Measurements from ENCODE around the gene CDH4. TPM values are rescaled to one million over a fixed set of nuclear protein-coding genes. Genes with fewer than 3 reads are reported as not detected.

The CDH4 gene
- total and polyA plus RNA-seq, 2 of the 13 experiments (the other 11 are each of a cell fraction or from before 2014, with no cell fraction given), result not detected

DNA sequence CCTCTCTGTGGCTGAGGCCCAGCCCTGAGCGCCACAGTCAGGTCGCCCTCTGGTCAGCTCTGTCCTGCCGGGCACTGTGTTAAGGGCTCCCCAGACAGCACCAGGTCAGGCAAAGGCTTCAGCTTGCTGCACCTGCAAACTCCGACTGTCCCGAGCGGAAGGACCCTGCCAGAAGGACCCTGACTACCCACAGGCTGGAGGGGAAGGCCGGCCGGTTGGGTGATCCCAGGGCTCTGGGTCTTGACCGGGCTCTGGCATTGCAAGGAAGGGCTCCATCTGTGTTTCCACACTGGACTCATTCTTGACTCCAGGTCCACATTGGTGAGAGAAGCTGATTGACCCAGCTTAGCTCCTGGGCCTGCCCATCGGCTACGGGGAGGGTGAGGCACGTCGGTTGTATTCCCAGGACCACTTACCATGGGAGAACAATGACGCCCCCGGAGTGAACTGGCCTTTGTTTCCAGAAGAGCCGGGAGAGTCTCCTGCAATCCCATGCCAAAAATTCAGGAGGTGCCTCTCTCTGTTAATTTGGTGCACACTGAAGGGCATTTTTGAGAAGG, 583.8 kb downstream of the CDH4 start:
- H3K4me1 ChIP-seq (ENCODE audit: insufficient read depth, low read length), result no peaks in the 10 kb centered on the region
- DNase-seq (ENCODE audit: low spot score) (no peak), FAIRE-seq (no peak), ATAC-seq (0 out of 3 replicates have a peak, but pooled peaks have one; percentile 9)
- H2AFZ ChIP-seq (ENCODE audit: low read length), result no peak overlapping the region
- POLR2A ChIA-PET, result no interaction called here
- no peak overlapping the region for H3K4me3 ChIP-seq (replicated peaks in 1 of 3; ENCODE audit: insufficient read depth in 1 of 3, low read depth in 2 of 3, low read length in 3 of 3)
- BruUV-seq (replicated peaks), result no TSS peak
- no peaks in the 10 kb centered on the region for H3K36me3 ChIP-seq (replicated peaks in 1 of 2; ENCODE audit: control insufficient read depth in 1 of 2, insufficient read depth in 2 of 2, low read length in 2 of 2)
- no peaks in the 10 kb centered on the region for H3K79me2 ChIP-seq (ENCODE audit: insufficient read depth, low read length)
- CTCF ChIA-PET (ENCODE audit: low intra/inter-chr PET ratio, low total read pairs), result no interaction called here
- H4K20me1 ChIP-seq (ENCODE audit: insufficient read depth, low read length), result no peaks in the 10 kb centered on the region; the same call in 1 of the 2 replicates
- H3K9me3 ChIP-seq (ENCODE audit: low read length), result no peaks in the 10 kb centered on the region
- TF ChIP-seq ZNF563 (CRISPR knock-in tag; IDR thresholded peaks at IDR 0.05), result no peak
- TF ChIP-seq ZNF446 (CRISPR knock-in tag; IDR thresholded peaks at IDR 0.05), result no peak
- TF ChIP-seq HNRNPLL (IDR thresholded peaks at IDR 0.05; ENCODE audit: low read depth, low read length, poor library complexity, severe bottlenecking), result no peak
- no peak for TF ChIP-seq DMAP1 (CRISPR knock-in tag; IDR thresholded peaks at IDR 0.05)
- in situ Hi-C loops (cut with HindIII; ENCODE audit: extremely low pct_ligation_motif_present, low pct_unique_long_range_greater_than_20kb) (no loop called here), intact Hi-C loops (cut with micrococcal nuclease; ENCODE audit: unreplicated experiment) (no loop called here)
- H3K9ac ChIP-seq (ENCODE audit: insufficient read depth, low read depth, low read length), result no peak overlapping the region
- no peak overlapping the region for H3K4me2 ChIP-seq (ENCODE audit: low read depth, low read length)
- 16% methylated on average over 9 of the region's 16 CpGs for WGBS (ENCODE audit: low lambda C conversion rate)
- peaks cover 30 to 91% of the 10 kb centered on the region in 2 experiments for H3K27me3 ChIP-seq (ENCODE audit: control insufficient read depth in 1 of 2, insufficient read depth in 2 of 2, low read length in 2 of 2)
- H3K27ac ChIP-seq (ENCODE audit: extremely low read length, insufficient read depth, low read length), result no peak overlapping the region

DNA sequence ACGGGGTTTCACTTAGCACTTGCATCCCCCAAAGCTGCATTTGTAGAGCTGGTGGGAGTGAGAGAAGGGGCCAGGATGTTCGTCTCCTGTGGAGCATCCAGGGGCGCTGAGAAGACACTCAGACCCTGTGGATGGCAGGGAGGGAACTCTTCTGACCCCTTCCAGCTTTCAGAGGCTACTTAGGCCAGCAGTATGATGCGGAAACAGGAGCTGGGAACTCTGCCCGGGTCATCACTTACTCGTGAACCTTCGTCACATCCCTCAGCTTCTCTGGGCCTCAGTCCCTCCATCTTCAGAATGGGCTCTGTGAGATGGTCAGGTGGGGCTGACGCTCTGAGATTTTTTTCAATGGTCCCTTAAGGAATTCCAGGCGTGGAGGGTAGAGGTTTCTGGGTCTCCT, 585.1 kb downstream of the CDH4 start:
- H3K9me3 ChIP-seq (ENCODE audit: low read length), result no peaks in the 10 kb centered on the region
- no peak for ATAC-seq
- intact Hi-C loops (cut with micrococcal nuclease; ENCODE audit: unreplicated experiment) (no loop called here), in situ Hi-C loops (cut with HindIII; ENCODE audit: extremely low pct_ligation_motif_present, low pct_unique_long_range_greater_than_20kb) (no loop called here)
- no peak for FAIRE-seq
- no peak overlapping the region for H3K4me2 ChIP-seq (ENCODE audit: low read depth, low read length)
- H3K4me3 ChIP-seq (replicated peaks in 1 of 3; ENCODE audit: insufficient read depth in 1 of 3, low read depth in 2 of 3, low read length in 3 of 3), result no peak overlapping the region
- H3K79me2 ChIP-seq (ENCODE audit: insufficient read depth, low read length), result no peaks in the 10 kb centered on the region
- no peaks in the 10 kb centered on the region; the same call in 1 of the 2 replicates for H4K20me1 ChIP-seq (ENCODE audit: insufficient read depth, low read length)
- H3K9ac ChIP-seq (ENCODE audit: insufficient read depth, low read depth, low read length), result no peak overlapping the region
- DNase-seq (ENCODE audit: low spot score), result no peak
- H3K4me1 ChIP-seq (ENCODE audit: insufficient read depth, low read length), result no peaks in the 10 kb centered on the region
- no peak overlapping the region for H2AFZ ChIP-seq (ENCODE audit: low read length)
- H3K27me3 ChIP-seq (ENCODE audit: control insufficient read depth in 1 of 2, insufficient read depth in 2 of 2, low read length in 2 of 2), result peaks cover 21 to 90% of the 10 kb centered on the region in 2 experiments
- POLR2A ChIA-PET, result no interaction called here
- no peak overlapping the region for H3K27ac ChIP-seq (ENCODE audit: extremely low read length, insufficient read depth, low read length)
- no peaks in the 10 kb centered on the region for H3K36me3 ChIP-seq (replicated peaks in 1 of 2; ENCODE audit: control insufficient read depth in 1 of 2, insufficient read depth in 2 of 2, low read length in 2 of 2)
- WGBS (ENCODE audit: low lambda C conversion rate), result 5% methylated on average over 9 of the region's 9 CpGs
- CTCF ChIA-PET (ENCODE audit: low intra/inter-chr PET ratio, low total read pairs), result no interaction called here
- no TSS peak for BruUV-seq (replicated peaks)
- TF ChIP-seq, protein P1, sequence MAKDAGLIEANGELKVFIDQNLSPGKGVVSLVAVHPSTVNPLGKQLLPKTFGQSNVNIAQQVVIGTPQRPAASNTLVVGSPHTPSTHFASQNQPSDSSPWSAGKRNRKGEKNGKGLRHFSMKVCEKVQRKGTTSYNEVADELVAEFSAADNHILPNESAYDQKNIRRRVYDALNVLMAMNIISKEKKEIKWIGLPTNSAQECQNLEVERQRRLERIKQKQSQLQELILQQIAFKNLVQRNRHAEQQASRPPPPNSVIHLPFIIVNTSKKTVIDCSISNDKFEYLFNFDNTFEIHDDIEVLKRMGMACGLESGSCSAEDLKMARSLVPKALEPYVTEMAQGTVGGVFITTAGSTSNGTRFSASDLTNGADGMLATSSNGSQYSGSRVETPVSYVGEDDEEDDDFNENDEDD (CRISPR knock-in tag; IDR thresholded peaks at IDR 0.05; ENCODE audit: borderline replicate concordance), result no peak
- TF ChIP-seq SRF (IDR thresholded peaks at IDR 0.05; ENCODE audit: low read depth, low read length) (no peak), ZFP90 (CRISPR knock-in tag; IDR thresholded peaks at IDR 0.05; ENCODE audit: borderline replicate concordance) (no peak), ZMYM2 (CRISPR knock-in tag; IDR thresholded peaks at IDR 0.05) (no peak), ZSCAN22 (CRISPR knock-in tag; IDR thresholded peaks at IDR 0.05) (no peak), STAT5B (CRISPR knock-in tag; IDR thresholded peaks at IDR 0.05) (no peak), NFYC (CRISPR knock-in tag; IDR thresholded peaks at IDR 0.05) (no peak), ARNT (IDR thresholded peaks at IDR 0.05) (no peak), PRPF4 (IDR thresholded peaks at IDR 0.05; ENCODE audit: low read depth, low read length, poor library complexity, severe bottlenecking) (no peak), ZNF563 (CRISPR knock-in tag; IDR thresholded peaks at IDR 0.05) (no peak), ZNF160 (CRISPR knock-in tag; IDR thresholded peaks at IDR 0.05) (no peak), RXRA (CRISPR knock-in tag; IDR thresholded peaks at IDR 0.05) (no peak)
- TF ChIP-seq, protein P2, sequence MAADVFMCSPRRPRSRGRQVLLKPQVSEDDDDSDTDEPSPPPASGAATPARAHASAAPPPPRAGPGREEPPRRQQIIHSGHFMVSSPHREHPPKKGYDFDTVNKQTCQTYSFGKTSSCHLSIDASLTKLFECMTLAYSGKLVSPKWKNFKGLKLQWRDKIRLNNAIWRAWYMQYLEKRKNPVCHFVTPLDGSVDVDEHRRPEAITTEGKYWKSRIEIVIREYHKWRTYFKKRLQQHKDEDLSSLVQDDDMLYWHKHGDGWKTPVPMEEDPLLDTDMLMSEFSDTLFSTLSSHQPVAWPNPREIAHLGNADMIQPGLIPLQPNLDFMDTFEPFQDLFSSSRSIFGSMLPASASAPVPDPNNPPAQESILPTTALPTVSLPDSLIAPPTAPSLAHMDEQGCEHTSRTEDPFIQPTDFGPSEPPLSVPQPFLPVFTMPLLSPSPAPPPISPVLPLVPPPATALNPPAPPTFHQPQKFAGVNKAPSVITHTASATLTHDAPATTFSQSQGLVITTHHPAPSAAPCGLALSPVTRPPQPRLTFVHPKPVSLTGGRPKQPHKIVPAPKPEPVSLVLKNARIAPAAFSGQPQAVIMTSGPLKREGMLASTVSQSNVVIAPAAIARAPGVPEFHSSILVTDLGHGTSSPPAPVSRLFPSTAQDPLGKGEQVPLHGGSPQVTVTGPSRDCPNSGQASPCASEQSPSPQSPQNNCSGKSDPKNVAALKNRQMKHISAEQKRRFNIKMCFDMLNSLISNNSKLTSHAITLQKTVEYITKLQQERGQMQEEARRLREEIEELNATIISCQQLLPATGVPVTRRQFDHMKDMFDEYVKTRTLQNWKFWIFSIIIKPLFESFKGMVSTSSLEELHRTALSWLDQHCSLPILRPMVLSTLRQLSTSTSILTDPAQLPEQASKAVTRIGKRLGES (CRISPR knock-in tag; IDR thresholded peaks at IDR 0.05; ENCODE audit: borderline replicate concordance), result no peak

Measured in HepG2 (cell line).